Measurements from ENCODE around the gene NLRC5. TPM values are rescaled to one million over a fixed set of nuclear protein-coding genes. Genes with fewer than 3 reads are reported as not detected.

Gene NLRC5
- total and polyA plus RNA-seq, 2 donors (not counting 3 experiments of a cell fraction or from before 2014, with no cell fraction given), result 7.4 to 26.3 TPM

GRCh38 chr16:57013902-57014301 is 24.5 kb downstream of the NLRC5 start:
- POLR2A ChIA-PET, result no interaction called here
- Histone ChIP-seq H3K4me1 (ENCODE audit: control insufficient read depth, extremely low read depth, insufficient read depth, low read length) (peaks cover 14% of the 10 kb centered on the region), H3K79me2 (ENCODE audit: control insufficient read depth, insufficient read depth, low read length) (no peaks in the 10 kb centered on the region), H3K9me3 (replicated peaks; ENCODE audit: control insufficient read depth, insufficient read depth, low read length) (no peaks in the 10 kb centered on the region), H3K27me3 (ENCODE audit: control insufficient read depth in 2 of 2, insufficient read depth in 2 of 2, low read length in 2 of 2) (no peaks in the 10 kb centered on the region), H3K4me3 (replicated peaks in 1 of 3; ENCODE audit: insufficient read depth in 1 of 3, low read depth in 1 of 3, low read length in 3 of 3) (no peak overlapping the region), H3K27ac (ENCODE audit: insufficient read depth, low read depth, low read length) (no peak overlapping the region), H2AFZ (ENCODE audit: low read depth, low read length) (no peak overlapping the region), H3K9ac (replicated peaks; ENCODE audit: extremely low read depth, insufficient read depth, low read length) (no peak overlapping the region), H3K4me2 (ENCODE audit: insufficient read depth, low read length) (no peak overlapping the region), H4K20me1 (replicated peaks; ENCODE audit: control insufficient read depth, extremely low read depth, insufficient read depth, low read length) (no peaks in the 10 kb centered on the region), H3K36me3 (ENCODE audit: control insufficient read depth in 2 of 2, extremely low read depth in 1 of 2, insufficient read depth in 2 of 2, low read length in 2 of 2) (no peaks in the 10 kb centered on the region), H3K9me1 (replicated peaks; ENCODE audit: control insufficient read depth, extremely low read depth, insufficient read depth, low read length) (no peaks in the 10 kb centered on the region)
- BruUV-seq (replicated peaks), result no TSS peak
- intact Hi-C loops (cut with micrococcal nuclease), result no loop called here
- dilution Hi-C loops (cut with MboI; ENCODE audit: extremely low pct_ligation_motif_present, low sequenced_read_pairs), result no loop called here
- TF ChIP-seq GATA2 (IDR thresholded peaks at IDR 0.05; ENCODE audit: insufficient read depth, insufficient read length, low read depth, low read length) (no peak), EZH2 (IDR thresholded peaks at IDR 0.05; ENCODE audit: borderline replicate concordance, low read depth, low read length, severe bottlenecking) (no peak), MYC (IDR thresholded peaks at IDR 0.05; ENCODE audit: low read depth, low read length) (no peak), POLR2AphosphoS5 (IDR thresholded peaks at IDR 0.05; ENCODE audit: insufficient read depth, low read depth, low read length) (no peak), MAX (IDR thresholded peaks at IDR 0.05; ENCODE audit: insufficient read depth, insufficient read length) (no peak), FOS (IDR thresholded peaks at IDR 0.05; ENCODE audit: borderline replicate concordance, insufficient read depth, low read length) (no peak), CTCF (IDR thresholded peaks at IDR 0.05; ENCODE audit: extremely low read depth in 1 of 2, insufficient read depth in 1 of 2, low read depth in 1 of 2, low read length in 2 of 2) (no peak), POLR2A (IDR thresholded peaks at IDR 0.05; ENCODE audit: low read depth, low read length) (no peak), JUN (IDR thresholded peaks at IDR 0.05; ENCODE audit: borderline replicate concordance, insufficient read depth, insufficient read length, low read depth) (no peak)
- CTCF ChIA-PET, result interaction anchor here (0.7 to 1.7 kb wide), 3 partner anchors 10 to 78 kb away, joined by 3 to 7 read pairs (median 4); partner anchors contain the start of gene CPNE2
- no peak for FAIRE-seq
- DNase-seq (ENCODE audit: low read depth, low spot score), result no peak

Measured in endothelial cell of umbilical vein (primary cell).